ENCODE results near the gene FAM163A.

- TF ChIP-seq CTCF (conservative IDR thresholded peaks at IDR 0.05) (no peak), ZFX (IDR thresholded peaks at IDR 0.05) (no peak)
These were observed 1.5 kb downstream of the FAM163A start for GRCh38 chr1:179744401-179745130.
